ENCODE measurements around the gene GTF2IRD1. TPM values are rescaled to one million over a fixed set of nuclear protein-coding genes. Genes with fewer than 3 reads are reported as not detected.

Gene GTF2IRD1
- total and polyA plus RNA-seq, 2 of the 4 experiments (the other 2 are of a cell fraction), result 4.1 to 21.9 TPM

DNA sequence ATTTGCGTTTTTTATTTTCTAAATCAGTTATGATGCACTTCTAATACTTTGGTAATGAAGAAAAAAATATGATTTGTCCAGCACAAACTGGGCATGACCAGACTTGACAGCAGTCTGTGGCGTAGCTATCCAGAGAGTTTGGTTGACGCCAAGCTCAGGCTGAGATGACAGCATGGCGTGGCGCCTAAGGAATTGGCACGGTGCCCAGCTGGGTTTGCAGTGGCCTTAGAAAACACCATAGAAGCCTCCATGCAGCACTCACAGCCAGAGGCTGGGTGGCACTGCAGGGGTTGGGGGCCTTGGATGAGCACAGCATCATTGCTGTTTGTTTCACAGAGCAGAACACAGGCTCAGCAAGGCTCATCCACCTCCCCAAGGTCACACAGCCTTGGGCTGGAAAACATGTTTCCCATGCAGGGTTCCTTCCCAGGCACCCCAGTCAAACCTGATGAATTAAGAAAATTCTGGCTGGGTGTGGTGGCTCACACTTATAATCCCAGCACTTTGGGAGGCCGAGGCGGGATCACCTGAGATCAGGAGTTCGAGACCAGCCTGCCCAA is 88.9 kb downstream of the GTF2IRD1 start:
- H3K9me1 ChIP-seq (ENCODE audit: insufficient read depth, low read length), result no peaks in the 10 kb centered on the region
- H3K9me3 ChIP-seq (ENCODE audit: control insufficient read depth, insufficient read depth, low read length), result no peaks in the 10 kb centered on the region
- no peak overlapping the region for H3K4me3 ChIP-seq (ENCODE audit: insufficient read depth, low read depth, low read length)
- H2AK9ac ChIP-seq (replicated peaks; ENCODE audit: low read depth, low read length, poor library complexity), result peak overlapping the region; percentile 37
- H2BK15ac ChIP-seq (ENCODE audit: low read depth, low read length), result no peak overlapping the region
- CTCF ChIA-PET, result no interaction called here
- H3K4me1 ChIP-seq (ENCODE audit: control insufficient read depth, insufficient read depth, low read length), result no peaks in the 10 kb centered on the region
- H2BK20ac ChIP-seq (ENCODE audit: low read depth, low read length), result no peak overlapping the region
- DNase-seq, result no peak
- peaks cover 49% of the 10 kb centered on the region for H3K36me3 ChIP-seq (ENCODE audit: control insufficient read depth, insufficient read depth, low read length)
- peak overlapping the region; percentile 39 for H2AFZ ChIP-seq (replicated peaks; ENCODE audit: low read length, poor library complexity)
- in situ Hi-C loops (cut with MboI; ENCODE audit: low sequenced_read_pairs), result no loop called here
- H3K23ac ChIP-seq (ENCODE audit: low read depth, low read length), result no peak overlapping the region
- no peak overlapping the region for H2BK120ac ChIP-seq (ENCODE audit: low read depth, low read length)
- H3K9ac ChIP-seq (ENCODE audit: low read depth, low read length), result no peak overlapping the region
- H4K91ac ChIP-seq (ENCODE audit: insufficient read depth, low read depth, low read length), result no peak overlapping the region
- no peak overlapping the region for H3K27ac ChIP-seq (ENCODE audit: insufficient read depth, low read length)
- no peak overlapping the region for H3K18ac ChIP-seq (ENCODE audit: low read depth, low read length)
- no peak overlapping the region for H3K4ac ChIP-seq (ENCODE audit: low read depth, low read length)
- H3K56ac ChIP-seq (ENCODE audit: extremely low read depth, insufficient read depth, low read length), result no peak overlapping the region
- dilution Hi-C loops (cut with HindIII; ENCODE audit: low sequenced_read_pairs, unreplicated experiment), result no loop called here
- TF ChIP-seq MXI1 (IDR thresholded peaks at IDR 0.05; ENCODE audit: borderline replicate concordance, low read depth, low read length) (no peak), SMC3 (IDR thresholded peaks at IDR 0.05; ENCODE audit: low read depth, low read length) (no peak), RAD21 (IDR thresholded peaks at IDR 0.05; ENCODE audit: low read length) (no peak), POLR2A (IDR thresholded peaks at IDR 0.05; ENCODE audit: low read depth, low read length) (no peak), FOS (IDR thresholded peaks at IDR 0.05; ENCODE audit: low read depth, low read length) (no peak), RCOR1 (IDR thresholded peaks at IDR 0.05; ENCODE audit: insufficient replicate concordance, low read length) (no peak), MAFK (IDR thresholded peaks at IDR 0.05; ENCODE audit: low read depth, low read length) (no peak), NFE2L2 (IDR thresholded peaks at IDR 0.05; ENCODE audit: low read depth, low read length) (no peak), MAZ (IDR thresholded peaks at IDR 0.05; ENCODE audit: borderline replicate concordance, low read depth, low read length) (no peak), RFX5 (IDR thresholded peaks at IDR 0.05; ENCODE audit: low read depth, low read length) (no peak), CEBPB (IDR thresholded peaks at IDR 0.05; ENCODE audit: low read depth, low read length) (no peak), BHLHE40 (IDR thresholded peaks at IDR 0.05; ENCODE audit: low read depth, low read length) (no peak), CHD1 (IDR thresholded peaks at IDR 0.05; ENCODE audit: low read depth, low read length) (no peak)
- TF ChIP-seq, protein P1, sequence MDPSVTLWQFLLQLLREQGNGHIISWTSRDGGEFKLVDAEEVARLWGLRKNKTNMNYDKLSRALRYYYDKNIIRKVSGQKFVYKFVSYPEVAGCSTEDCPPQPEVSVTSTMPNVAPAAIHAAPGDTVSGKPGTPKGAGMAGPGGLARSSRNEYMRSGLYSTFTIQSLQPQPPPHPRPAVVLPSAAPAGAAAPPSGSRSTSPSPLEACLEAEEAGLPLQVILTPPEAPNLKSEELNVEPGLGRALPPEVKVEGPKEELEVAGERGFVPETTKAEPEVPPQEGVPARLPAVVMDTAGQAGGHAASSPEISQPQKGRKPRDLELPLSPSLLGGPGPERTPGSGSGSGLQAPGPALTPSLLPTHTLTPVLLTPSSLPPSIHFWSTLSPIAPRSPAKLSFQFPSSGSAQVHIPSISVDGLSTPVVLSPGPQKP (IDR thresholded peaks at IDR 0.05; ENCODE audit: borderline replicate concordance, low read depth, low read length), result no peak
- TF ChIP-seq, protein P2, sequence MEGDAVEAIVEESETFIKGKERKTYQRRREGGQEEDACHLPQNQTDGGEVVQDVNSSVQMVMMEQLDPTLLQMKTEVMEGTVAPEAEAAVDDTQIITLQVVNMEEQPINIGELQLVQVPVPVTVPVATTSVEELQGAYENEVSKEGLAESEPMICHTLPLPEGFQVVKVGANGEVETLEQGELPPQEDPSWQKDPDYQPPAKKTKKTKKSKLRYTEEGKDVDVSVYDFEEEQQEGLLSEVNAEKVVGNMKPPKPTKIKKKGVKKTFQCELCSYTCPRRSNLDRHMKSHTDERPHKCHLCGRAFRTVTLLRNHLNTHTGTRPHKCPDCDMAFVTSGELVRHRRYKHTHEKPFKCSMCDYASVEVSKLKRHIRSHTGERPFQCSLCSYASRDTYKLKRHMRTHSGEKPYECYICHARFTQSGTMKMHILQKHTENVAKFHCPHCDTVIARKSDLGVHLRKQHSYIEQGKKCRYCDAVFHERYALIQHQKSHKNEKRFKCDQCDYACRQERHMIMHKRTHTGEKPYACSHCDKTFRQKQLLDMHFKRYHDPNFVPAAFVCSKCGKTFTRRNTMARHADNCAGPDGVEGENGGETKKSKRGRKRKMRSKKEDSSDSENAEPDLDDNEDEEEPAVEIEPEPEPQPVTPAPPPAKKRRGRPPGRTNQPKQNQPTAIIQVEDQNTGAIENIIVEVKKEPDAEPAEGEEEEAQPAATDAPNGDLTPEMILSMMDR (conservative IDR thresholded peaks at IDR 0.05; ENCODE audit: low read depth, low read length), result no peak
- H4K8ac ChIP-seq (ENCODE audit: low read depth in 2 of 2, low read length in 2 of 2), result no peak overlapping the region
- H3K14ac ChIP-seq (replicated peaks; ENCODE audit: low read depth, low read length), result no peak overlapping the region
- no peaks in the 10 kb centered on the region; the same call in 1 of the 2 replicates for H4K20me1 ChIP-seq (ENCODE audit: insufficient read depth, low read length)
- WGBS, 2 experiments (ENCODE audit: extremely low coverage in 2 of 2, insufficient read length in 1 of 2), result no CpG with 5 or more reads among the region's 9 CpGs
- H4K5ac ChIP-seq (ENCODE audit: low read depth, low read length), result no peak overlapping the region
- BruUV-seq (replicated peaks), result no TSS peak
- H3K4me2 ChIP-seq (ENCODE audit: low read depth, low read length), result no peak overlapping the region
- H3K79me1 ChIP-seq (ENCODE audit: low read depth in 1 of 2, low read length in 2 of 2), result no peaks in the 10 kb centered on the region; a peak in 1 of 4 replicates
- H3K27me3 ChIP-seq (ENCODE audit: control insufficient read depth, insufficient read depth, low read length), result no peaks in the 10 kb centered on the region
- no peak for ATAC-seq (ENCODE audit: low read depth)
- H2AK5ac ChIP-seq (ENCODE audit: low read depth, low read length), result no peak overlapping the region
- no peak overlapping the region for H2BK5ac ChIP-seq (ENCODE audit: low read depth, low read length, poor library complexity, severe bottlenecking)
- intact Hi-C loops (cut with micrococcal nuclease), result no loop called here
- POLR2A ChIA-PET (ENCODE audit: unreplicated experiment), result no interaction called here

Measured in IMR-90 (cell line).